ENCODE results near the gene COQ10A.
A peak's percentile ranks its signal among the peaks of the same experiment; 100 is the strongest.

The COQ10A gene

DNA sequence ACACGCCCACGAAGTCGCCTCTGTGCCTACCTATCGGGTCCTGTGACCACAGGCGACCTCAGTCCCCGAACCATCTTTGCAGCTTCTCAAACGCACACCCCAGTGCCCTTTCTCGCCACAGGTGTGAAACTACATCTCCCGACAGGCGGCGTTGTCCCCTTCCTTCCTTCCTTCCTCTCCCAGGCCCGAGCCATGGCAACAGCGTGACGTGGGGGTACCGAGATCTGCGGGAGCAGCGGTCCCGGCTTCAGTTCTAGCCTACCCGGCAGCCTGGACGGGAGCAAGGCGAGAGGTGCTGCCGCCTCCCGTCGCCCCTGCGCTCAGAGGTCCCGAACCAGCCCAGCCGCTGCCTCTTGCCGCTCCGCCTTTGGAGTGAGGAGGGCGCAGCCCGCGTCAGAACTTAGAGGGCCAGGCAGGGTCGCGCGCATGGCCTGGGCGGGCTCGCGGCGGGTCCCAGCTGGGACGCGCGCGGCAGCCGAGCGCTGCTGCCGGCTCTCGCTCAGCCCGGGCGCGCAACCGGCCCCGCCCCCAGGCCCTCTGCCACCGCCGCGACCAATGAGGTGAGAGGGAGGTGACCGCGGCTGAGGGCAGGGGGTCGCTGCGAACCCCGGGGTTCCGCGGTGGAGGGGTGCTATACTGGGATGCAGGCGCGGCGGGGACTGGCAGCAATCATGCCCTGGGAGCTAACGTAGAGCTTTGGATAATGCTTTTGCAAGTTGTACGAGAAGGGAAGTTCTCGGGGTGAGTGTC, at the start of gene COQ10A:
Gene COQ10A, plus strand, starts transcription at position 250 of the 750 bp plus-strand sequence. Its CDS starts 177 bp downstream, at position 427.
- in situ Hi-C loops (cut with HindIII; ENCODE audit: low pct_ligation_motif_present, low pct_unique_long_range_greater_than_20kb, low sequenced_read_pairs): no loop called here
- DNase-seq: peak; percentile 97

DNA sequence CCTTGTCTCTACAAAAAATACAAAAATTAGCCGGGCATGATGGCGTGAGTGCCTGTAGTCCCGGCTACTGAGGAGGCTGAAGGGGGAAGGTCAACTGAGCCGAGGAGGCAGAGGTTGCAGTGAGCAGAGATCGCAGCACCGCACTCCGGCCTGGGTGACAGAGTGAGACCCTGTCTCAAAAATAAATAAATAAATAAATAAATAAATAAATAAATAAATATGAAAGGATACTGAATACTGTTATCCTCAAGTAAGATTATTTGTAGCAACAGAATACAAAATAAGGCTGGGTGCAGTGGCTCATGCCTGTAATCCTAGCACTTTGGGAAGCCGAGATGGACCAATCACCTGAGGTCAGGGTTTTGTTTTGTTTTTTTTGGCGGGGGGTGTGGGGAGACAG, 46.9 kb upstream of the COQ10A start:
- in situ Hi-C loops (cut with HindIII; ENCODE audit: low pct_ligation_motif_present, low pct_unique_long_range_greater_than_20kb, low sequenced_read_pairs): no loop called here
- DNase-seq: no peak

GRCh38 chr12:56220611-56221231, 46.0 kb upstream of the COQ10A start:
- DNase-seq: peak; percentile 62
- in situ Hi-C loops (cut with HindIII; ENCODE audit: low pct_ligation_motif_present, low pct_unique_long_range_greater_than_20kb, low sequenced_read_pairs): no loop called here

DNA sequence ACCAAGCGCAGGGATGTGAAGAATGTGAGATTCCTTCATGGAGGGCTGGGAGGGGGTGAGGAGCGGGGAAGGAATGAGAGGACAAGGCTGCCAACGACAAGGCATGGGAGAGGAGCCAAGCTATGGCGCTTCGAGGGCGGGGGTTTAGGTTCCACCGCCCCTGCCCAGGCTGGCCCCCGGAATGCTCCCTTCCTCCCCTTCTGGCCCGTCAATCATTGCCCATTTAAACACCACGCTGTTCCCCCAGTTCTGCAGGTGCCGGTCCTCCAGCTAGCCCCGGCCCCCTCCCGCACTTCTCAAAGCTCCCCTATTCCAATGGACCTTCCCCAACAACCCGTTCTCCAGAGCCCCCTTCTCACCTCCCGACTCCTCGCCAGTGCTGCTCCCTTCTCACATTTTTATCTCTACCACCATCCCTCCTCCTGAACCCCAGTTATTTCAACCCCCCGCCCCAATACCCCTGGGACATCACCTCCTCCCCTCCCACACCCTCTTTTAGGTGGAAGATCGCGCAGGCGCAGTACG, 45.4 kb upstream of the COQ10A start:
- in situ Hi-C loops (cut with HindIII; ENCODE audit: low pct_ligation_motif_present, low pct_unique_long_range_greater_than_20kb, low sequenced_read_pairs): no loop called here
- peak; percentile 91 for DNase-seq

DNA sequence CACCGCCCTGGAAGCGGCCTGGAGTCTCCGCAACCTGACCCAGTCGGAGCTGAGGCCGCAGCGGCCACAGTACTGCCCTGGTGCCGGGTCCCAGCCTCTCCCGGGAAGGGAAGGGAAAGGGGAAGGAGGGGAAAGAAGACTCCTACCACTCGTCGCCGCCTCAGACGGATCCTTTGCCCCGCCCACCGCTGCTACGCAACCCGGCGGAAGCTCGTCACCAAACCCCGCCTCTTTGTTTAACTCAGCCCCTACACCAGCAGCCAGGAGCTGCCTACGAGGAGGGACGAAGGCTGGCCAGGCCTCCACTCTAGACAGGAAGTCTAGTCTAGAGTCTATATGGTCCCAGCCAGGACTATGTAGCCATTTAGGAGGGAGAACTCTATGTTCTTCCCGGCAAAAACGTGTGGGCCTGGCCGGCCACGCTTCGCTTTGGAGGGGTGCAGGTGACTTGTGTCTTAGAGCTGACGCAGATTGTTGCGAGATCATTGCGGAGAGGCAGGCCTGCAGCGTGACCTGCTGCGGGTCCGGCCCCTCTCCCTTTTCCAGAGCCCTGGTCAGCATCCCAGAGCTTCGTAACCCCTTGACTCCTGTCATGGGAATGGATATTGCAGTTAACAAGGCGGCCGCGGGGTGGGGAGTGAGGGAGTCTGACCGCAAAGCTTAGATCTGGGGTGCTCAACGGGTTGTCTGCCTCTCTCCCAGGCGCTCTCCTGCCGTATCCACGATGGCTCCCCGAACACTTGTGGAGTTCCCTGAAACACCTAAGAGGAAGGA, 44.8 kb upstream of the COQ10A start, which contains the start of gene RNF41:
Gene RNF41, minus strand, starts transcription at position 166 of the 774 bp plus-strand sequence. CDS start 7,875 bp downstream, outside the sequence.
- peak; percentile 99 for DNase-seq
- in situ Hi-C loops (cut with HindIII; ENCODE audit: low pct_ligation_motif_present, low pct_unique_long_range_greater_than_20kb, low sequenced_read_pairs): no loop called here

DNA sequence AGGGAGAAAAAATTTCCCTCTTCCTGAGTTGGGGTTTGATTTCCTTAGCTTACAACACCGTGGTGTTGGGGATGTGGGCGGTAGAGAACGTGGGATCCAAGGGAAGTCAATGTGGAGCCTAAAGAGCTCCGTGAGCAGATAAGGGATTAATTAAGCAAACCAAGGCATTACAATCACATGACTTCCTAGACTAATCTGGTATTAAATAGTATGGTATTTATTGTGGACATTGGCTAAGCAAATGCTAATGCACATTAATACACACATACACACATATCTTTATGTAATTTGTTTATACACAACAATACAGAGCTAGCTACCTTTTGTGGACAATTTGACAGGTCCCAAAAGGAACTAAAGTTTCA, 44.2 kb upstream of the COQ10A start:
- no peak for DNase-seq
- in situ Hi-C loops (cut with HindIII; ENCODE audit: low pct_ligation_motif_present, low pct_unique_long_range_greater_than_20kb, low sequenced_read_pairs): no loop called here

- in situ Hi-C loops (cut with HindIII; ENCODE audit: low pct_ligation_motif_present, low pct_unique_long_range_greater_than_20kb, low sequenced_read_pairs): no loop called here
- no peak for DNase-seq
Observed at GRCh38 chr12:56223571-56224101, 43.1 kb upstream of the COQ10A start.

GRCh38 chr12:56224102-56224701, 42.5 kb upstream of the COQ10A start, which contains the start of gene NABP2:
Gene NABP2, plus strand, starts transcription at chr12:56224342. Its CDS starts 515 bp downstream, at chr12:56224857.
- in situ Hi-C loops (cut with HindIII; ENCODE audit: low pct_ligation_motif_present, low pct_unique_long_range_greater_than_20kb, low sequenced_read_pairs): no loop called here
- peak; percentile 100 for DNase-seq

- in situ Hi-C loops (cut with HindIII; ENCODE audit: low pct_ligation_motif_present, low pct_unique_long_range_greater_than_20kb, low sequenced_read_pairs): no loop called here
- DNase-seq: no peak
Observed at GRCh38 chr12:56224954-56225353, 41.8 kb upstream of the COQ10A start.

DNA sequence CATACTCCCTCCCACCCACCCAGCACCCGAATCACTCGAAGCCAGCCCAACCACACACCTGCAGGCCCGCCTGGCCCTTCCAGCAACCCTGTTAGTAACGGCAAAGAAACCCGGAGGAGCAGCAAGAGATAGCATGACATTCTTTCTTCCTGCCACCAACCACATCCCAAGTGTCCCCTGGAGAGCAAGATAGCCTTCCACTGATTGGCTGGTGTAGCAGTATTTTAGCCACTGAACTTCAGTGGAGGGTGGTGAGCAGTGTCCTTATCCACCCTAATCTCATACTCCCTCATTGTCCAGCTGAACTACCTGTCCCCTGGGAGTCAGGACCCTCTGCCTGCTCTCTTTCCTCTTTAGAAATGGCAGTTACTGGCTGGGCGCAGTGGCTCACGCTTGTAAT, 37.7 kb upstream of the COQ10A start:
- in situ Hi-C loops (cut with HindIII; ENCODE audit: low pct_ligation_motif_present, low pct_unique_long_range_greater_than_20kb, low sequenced_read_pairs): no loop called here
- no peak for DNase-seq

- in situ Hi-C loops (cut with HindIII; ENCODE audit: low pct_ligation_motif_present, low pct_unique_long_range_greater_than_20kb, low sequenced_read_pairs): no loop called here
- DNase-seq: no peak
Observed at GRCh38 chr12:56229916-56230431, 36.8 kb upstream of the COQ10A start, which contains the start of gene SLC39A5. Gene SLC39A5, plus strand, starts transcription at chr12:56230051. Its CDS starts 1,224 bp downstream, at chr12:56231275.

GRCh38 chr12:56230432-56231183, 36.1 kb upstream of the COQ10A start:
- DNase-seq: no peak
- in situ Hi-C loops (cut with HindIII; ENCODE audit: low pct_ligation_motif_present, low pct_unique_long_range_greater_than_20kb, low sequenced_read_pairs): no loop called here

GRCh38 chr12:56231184-56231582, 35.6 kb upstream of the COQ10A start:
- in situ Hi-C loops (cut with HindIII; ENCODE audit: low pct_ligation_motif_present, low pct_unique_long_range_greater_than_20kb, low sequenced_read_pairs): no loop called here
- DNase-seq: no peak

DNA sequence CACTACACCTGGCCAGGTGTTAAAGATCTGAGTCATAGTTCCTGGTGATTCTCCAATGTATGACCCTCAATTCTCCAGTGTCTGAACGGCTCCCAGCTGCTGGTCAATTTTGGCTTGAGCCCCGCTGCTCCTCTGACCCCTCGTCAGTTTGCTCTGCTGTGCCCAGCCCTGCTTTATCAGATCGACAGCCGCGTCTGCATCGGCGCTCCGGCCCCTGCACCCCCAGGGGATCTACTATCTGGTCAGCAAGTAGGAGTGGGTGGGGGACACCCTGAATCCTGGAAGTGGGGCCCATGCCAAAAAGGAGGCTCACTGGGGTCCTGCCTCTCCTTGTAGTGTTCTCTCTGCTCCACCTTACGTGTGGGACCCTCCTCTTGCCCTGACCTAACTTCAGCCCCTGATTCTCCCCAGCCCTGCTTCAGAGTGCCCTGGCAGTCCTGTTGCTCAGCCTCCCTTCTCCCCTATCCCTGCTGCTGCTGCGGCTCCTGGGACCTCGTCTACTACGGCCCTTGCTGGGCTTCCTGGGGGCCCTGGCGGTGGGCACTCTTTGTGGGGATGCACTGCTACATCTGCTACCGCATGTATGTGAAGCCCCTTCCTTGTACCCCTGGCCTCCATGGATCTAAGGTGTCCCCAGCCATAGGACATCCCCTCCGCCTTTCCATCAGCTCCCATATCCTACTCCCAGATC, 31.9 kb upstream of the COQ10A start:
- in situ Hi-C loops (cut with HindIII; ENCODE audit: low pct_ligation_motif_present, low pct_unique_long_range_greater_than_20kb, low sequenced_read_pairs): no loop called here
- DNase-seq: no peak

DNA sequence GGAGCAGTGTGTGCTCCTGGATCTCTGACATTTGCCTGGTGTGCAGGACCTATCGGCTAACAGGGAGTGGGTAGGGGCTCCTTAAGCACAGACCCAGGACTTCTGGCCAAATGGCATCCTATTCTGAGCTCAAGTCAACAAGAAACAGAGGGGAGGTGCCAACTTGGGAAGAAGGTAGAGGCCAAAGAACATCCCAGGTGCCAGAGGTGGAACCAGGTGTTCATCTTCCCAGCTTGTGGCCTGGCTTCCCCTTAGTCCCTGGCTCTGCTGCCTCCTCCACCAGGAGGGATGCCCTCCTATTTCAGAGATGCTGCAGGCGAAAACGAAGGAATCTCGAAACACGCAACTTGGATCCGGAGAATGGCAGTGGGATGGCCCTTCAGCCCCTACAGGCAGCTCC, 30.7 kb upstream of the COQ10A start:
- in situ Hi-C loops (cut with HindIII; ENCODE audit: low pct_ligation_motif_present, low pct_unique_long_range_greater_than_20kb, low sequenced_read_pairs): no loop called here
- no peak for DNase-seq

- DNase-seq: no peak
- in situ Hi-C loops (cut with HindIII; ENCODE audit: low pct_ligation_motif_present, low pct_unique_long_range_greater_than_20kb, low sequenced_read_pairs): no loop called here
Observed at GRCh38 chr12:56236985-56237384, 29.8 kb upstream of the COQ10A start.

DNA sequence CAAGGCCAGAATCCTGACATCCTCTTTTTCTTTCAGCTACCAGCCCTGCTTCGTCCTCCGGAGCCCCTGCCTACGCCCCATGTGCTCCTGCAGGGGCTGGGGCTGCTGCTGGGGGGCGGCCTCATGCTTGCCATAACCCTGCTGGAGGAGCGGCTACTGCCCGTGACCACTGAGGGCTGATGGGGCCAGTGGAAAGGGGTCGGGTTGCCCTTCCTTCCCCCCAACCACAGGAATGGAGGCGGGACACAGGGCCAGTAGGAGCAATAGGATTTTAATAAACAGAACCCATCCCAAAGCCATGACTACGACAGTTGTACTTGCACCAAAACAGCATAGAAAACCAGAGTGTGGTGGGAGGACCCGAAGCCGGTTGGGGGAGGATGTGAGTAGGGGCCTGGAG, 29.2 kb upstream of the COQ10A start:
- in situ Hi-C loops (cut with HindIII; ENCODE audit: low pct_ligation_motif_present, low pct_unique_long_range_greater_than_20kb, low sequenced_read_pairs): no loop called here
- DNase-seq: no peak
